HL-60 (cell line): ENCODE results near the gene UCP2.

ENCODE experiments used
- DNase-seq, 2 experiments: peaks; one replicate each; pipeline ENCODE4 v3.0.0-alpha.2; 2010 to 2020; ENCODE audit warnings: low read depth in 1 of 2, low spot score in 1 of 2
- H3K27ac ChIP-seq: fragments of 250-450 bp; sonication (Bioruptor Pico); replicated peaks from 2 replicates; pipeline ENCODE4 v1.5.1; 2020; ENCODE audit warnings: mild to moderate bottlenecking, moderate library complexity
- H3K27me3 ChIP-seq: fragments of 250-450 bp; sonication (Bioruptor Pico); 2 replicates; pipeline ENCODE4 v1.5.1; 2021; ENCODE audit warnings: mild to moderate bottlenecking, moderate library complexity; ENCODE audit not compliant: insufficient read depth, poor library complexity, severe bottlenecking
- H3K4me3 ChIP-seq: replicated peaks from 2 replicates; pipeline ENCODE4 v1.5.1; 2011; ENCODE audit warnings: mild to moderate bottlenecking, control low read depth, low read length; ENCODE audit not compliant: insufficient read depth
- GABPA ChIP-seq: IDR thresholded peaks from 2 replicates; pipeline ENCODE4 v1.6.1; 2012; ENCODE audit warnings: low read depth
- POLR2AphosphoS5 ChIP-seq: IDR thresholded peaks from 2 replicates; pipeline ENCODE4 v1.6.1; 2012; ENCODE audit warnings: low read depth
- SPI1 ChIP-seq: IDR thresholded peaks from 2 replicates; pipeline ENCODE4 v1.6.1; 2012; ENCODE audit warnings: low read depth, mild to moderate bottlenecking, borderline replicate concordance
- TF ChIP-seq, protein P1 (sequence below): IDR thresholded peaks from one replicate; pipeline ENCODE4 v1.5.1; 2011; ENCODE audit warnings: low read length, control low read depth, inconsistent platforms; ENCODE audit not compliant: insufficient read depth
- TF ChIP-seq, protein P2 (sequence below): IDR thresholded peaks from 2 replicates; pipeline ENCODE4 v1.6.1; 2012; ENCODE audit warnings: low read depth; ENCODE audit not compliant: insufficient replicate concordance

UCP2 gene

DNA sequence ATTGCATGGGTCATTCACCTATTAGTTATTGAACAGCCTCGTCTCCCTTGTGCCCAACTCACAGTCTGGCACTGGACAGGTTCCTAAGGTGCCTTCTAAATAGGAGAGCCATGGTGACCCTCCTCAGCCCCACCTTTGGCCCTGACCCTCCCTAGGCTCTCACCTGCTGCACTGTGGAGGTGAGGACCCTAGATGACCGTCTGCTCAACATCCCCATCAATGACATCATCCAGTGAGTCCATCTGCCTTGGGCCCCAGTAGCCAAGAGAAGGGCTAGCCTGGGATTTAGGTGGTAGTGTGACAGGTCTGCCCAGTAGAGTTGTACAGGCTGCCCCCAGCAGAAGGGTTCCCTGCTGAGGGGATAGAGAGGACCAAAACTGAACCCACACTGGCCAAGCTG is 13.6 kb downstream of the UCP2 start:
- Histone ChIP-seq H3K27me3 (no peaks in the 10 kb centered on the region), H3K4me3 (no peak overlapping the region), H3K27ac (no peak overlapping the region)
- TF ChIP-seq GABPA (no peak), SPI1 (no peak), POLR2AphosphoS5 (no peak)
- TF ChIP-seq, protein P1, sequence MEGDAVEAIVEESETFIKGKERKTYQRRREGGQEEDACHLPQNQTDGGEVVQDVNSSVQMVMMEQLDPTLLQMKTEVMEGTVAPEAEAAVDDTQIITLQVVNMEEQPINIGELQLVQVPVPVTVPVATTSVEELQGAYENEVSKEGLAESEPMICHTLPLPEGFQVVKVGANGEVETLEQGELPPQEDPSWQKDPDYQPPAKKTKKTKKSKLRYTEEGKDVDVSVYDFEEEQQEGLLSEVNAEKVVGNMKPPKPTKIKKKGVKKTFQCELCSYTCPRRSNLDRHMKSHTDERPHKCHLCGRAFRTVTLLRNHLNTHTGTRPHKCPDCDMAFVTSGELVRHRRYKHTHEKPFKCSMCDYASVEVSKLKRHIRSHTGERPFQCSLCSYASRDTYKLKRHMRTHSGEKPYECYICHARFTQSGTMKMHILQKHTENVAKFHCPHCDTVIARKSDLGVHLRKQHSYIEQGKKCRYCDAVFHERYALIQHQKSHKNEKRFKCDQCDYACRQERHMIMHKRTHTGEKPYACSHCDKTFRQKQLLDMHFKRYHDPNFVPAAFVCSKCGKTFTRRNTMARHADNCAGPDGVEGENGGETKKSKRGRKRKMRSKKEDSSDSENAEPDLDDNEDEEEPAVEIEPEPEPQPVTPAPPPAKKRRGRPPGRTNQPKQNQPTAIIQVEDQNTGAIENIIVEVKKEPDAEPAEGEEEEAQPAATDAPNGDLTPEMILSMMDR, result no peak
- TF ChIP-seq, protein P2, sequence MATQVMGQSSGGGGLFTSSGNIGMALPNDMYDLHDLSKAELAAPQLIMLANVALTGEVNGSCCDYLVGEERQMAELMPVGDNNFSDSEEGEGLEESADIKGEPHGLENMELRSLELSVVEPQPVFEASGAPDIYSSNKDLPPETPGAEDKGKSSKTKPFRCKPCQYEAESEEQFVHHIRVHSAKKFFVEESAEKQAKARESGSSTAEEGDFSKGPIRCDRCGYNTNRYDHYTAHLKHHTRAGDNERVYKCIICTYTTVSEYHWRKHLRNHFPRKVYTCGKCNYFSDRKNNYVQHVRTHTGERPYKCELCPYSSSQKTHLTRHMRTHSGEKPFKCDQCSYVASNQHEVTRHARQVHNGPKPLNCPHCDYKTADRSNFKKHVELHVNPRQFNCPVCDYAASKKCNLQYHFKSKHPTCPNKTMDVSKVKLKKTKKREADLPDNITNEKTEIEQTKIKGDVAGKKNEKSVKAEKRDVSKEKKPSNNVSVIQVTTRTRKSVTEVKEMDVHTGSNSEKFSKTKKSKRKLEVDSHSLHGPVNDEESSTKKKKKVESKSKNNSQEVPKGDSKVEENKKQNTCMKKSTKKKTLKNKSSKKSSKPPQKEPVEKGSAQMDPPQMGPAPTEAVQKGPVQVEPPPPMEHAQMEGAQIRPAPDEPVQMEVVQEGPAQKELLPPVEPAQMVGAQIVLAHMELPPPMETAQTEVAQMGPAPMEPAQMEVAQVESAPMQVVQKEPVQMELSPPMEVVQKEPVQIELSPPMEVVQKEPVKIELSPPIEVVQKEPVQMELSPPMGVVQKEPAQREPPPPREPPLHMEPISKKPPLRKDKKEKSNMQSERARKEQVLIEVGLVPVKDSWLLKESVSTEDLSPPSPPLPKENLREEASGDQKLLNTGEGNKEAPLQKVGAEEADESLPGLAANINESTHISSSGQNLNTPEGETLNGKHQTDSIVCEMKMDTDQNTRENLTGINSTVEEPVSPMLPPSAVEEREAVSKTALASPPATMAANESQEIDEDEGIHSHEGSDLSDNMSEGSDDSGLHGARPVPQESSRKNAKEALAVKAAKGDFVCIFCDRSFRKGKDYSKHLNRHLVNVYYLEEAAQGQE, result no peak
- no peak for DNase-seq

DNA sequence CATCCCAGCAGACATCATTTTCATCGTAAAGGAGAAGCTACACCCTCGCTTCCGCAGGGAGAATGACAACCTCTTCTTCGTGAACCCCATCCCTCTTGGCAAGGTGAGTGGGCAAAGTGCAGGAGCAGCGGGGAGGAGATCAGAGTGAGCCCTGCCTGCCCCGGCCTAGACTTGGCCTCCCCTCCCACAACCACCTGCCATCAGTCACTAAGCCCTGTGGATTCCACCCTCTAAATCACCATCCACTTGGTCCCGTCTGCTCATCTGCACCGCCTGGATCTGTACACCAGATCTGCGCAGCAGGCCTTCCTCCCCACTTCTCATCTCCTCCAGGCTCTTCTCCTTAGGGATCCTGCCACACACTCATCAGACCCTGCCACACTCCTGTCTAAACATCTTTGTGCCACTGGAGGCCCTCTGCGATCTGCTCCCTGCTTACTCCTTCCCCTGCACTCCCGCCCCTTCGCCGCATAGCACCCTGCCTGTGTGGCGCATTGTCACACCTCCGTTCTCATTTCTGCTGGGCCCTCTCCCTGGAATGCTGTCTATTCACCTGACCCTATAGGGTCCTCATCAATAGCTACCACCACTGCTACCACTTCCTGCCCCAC is 14.2 kb downstream of the UCP2 start:
- DNase-seq, result no peak
- TF ChIP-seq SPI1, result no peak
- no peak for TF ChIP-seq POLR2AphosphoS5
- TF ChIP-seq, protein P1, result no peak
- no peak for TF ChIP-seq GABPA
- TF ChIP-seq, protein P2, result no peak

DNA sequence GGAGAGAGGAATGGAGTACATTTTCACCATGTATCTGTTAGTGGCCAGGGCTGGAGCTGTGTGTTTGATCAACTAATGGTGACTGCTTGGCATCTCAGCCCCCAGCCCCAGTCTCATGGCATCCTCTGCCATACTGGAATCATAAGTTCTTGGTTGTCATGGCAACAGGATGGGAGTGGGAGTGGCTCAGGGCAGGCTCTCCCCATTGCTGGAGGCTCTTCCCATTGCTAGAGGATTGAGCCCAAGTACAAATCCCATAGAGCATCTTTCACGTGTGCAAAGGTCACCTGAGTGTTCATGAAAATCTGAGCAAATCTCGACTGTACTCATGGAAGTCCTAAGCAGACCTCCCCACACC is 16.9 kb downstream of the UCP2 start:
- Histone ChIP-seq H3K27ac (no peak overlapping the region), H3K27me3 (no peaks in the 10 kb centered on the region), H3K4me3 (no peak overlapping the region)
- DNase-seq, result no peak
- no peak for TF ChIP-seq SPI1

More for the DNA sequence above, 14.2 kb downstream of the UCP2 start:
- no peaks in the 10 kb centered on the region for H3K27me3 ChIP-seq
- H3K4me3 ChIP-seq, result no peak overlapping the region
- no peak overlapping the region for H3K27ac ChIP-seq

DNA sequence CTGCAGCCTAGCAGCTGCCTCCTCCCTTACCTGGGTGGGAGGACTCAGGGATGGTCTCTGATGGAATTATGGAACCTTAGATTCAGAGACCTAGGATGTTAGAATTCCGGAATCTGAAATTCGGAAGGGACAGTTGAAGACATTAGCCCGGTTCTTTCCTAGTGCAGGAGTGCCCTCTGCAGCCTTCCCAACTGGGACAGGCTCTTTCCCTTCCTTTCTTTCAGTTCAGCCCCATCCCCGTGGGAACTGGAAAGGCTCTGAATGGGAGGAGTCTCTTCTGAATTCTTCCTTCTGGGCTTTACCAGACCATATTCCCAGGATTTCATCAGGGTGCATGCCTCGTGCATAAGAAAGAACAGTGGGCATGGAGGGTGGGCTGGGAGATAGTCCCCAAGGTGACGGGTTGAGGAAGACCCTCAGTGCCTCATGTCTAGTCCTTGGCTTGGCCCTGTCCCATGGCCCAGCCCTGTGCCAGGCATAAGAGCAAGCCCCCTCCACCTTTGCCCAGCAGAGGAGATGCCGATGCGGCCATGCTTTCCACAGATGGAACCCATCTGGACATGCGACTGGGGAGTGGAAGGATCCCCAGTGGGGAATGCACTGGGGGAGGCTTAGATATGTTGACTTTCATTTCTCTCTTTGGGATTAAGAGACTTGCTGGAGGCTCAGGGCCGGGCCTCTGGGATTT is 17.4 kb downstream of the UCP2 start:
- H3K27me3 ChIP-seq, result no peaks in the 10 kb centered on the region
- DNase-seq, result no peak
- TF ChIP-seq, protein P2, result no peak
- TF ChIP-seq GABPA (no peak), SPI1 (no peak), POLR2AphosphoS5 (no peak)
- TF ChIP-seq, protein P1, result no peak
- no peak overlapping the region for H3K4me3 ChIP-seq
- H3K27ac ChIP-seq, result no peak overlapping the region
